AG04450 (cell line): Measurements from ENCODE around the gene SUN5. TPM values are rescaled to one million over a fixed set of nuclear protein-coding genes. Genes with fewer than 3 reads are reported as not detected.
"Not testable (repeated sequence)": the region's sequence is repeated elsewhere in the genome, so short reads cannot be mapped to it uniquely, and the experiment has no call there.

ENCODE experiments used
- CTCF ChIA-PET: fragments of 300-600, 350-600 bp; formaldehyde crosslinking; extraction: SDS; loops from one replicate; lab custom pipeline; 2022; ENCODE audit warnings: antibody characterized with exemption, inconsistent platforms; lab: Charles Lee
- POLR2A ChIA-PET: fragments of 350-600 bp; formaldehyde crosslinking; extraction: SDS; loops from one replicate; lab custom pipeline; 2021; ENCODE audit warnings: antibody characterized with exemption, inconsistent platforms; lab: Yijun Ruan, JAX
- DNase-seq: peaks from one replicate; pipeline ENCODE4 v3.0.0-alpha.2; 2011; ENCODE audit warnings: low read depth, low spot score
- H3K27ac ChIP-seq: one replicate; pipeline ENCODE4 v1.5.1; 2012; ENCODE audit warnings: low read depth, low read length, control low read depth
- H3K27me3 ChIP-seq: one replicate; pipeline ENCODE4 v1.6.0; 2012; ENCODE audit warnings: low read length; ENCODE audit not compliant: control insufficient read depth, insufficient read depth
- H3K4me3 ChIP-seq: 2 replicates; pipeline ENCODE4 v1.5.1; 2011; ENCODE audit warnings: mild to moderate bottlenecking, low read depth, low read length, control low read depth
- H3K9me3 ChIP-seq: 2 replicates; pipeline ENCODE4 v1.5.1; 2012; ENCODE audit warnings: low read length; ENCODE audit not compliant: control insufficient read depth, insufficient read depth
- CTCF ChIP-seq: IDR thresholded peaks from 2 replicates; pipeline ENCODE4 v1.5.1; 2011; ENCODE audit warnings: low read depth, low read length, control low read depth, inconsistent platforms
- polyA minus RNA-seq: library from RNA; depleted of rRNA, polyadenylated mRNA; stranded (reverse); fragments of >200 nt; gene quantifications from 2 replicates; pipeline ENCODE4 v1.2.3, GENCODE V29; 2011; rRNA and poly(A)+ RNA removed
- polyA plus RNA-seq: library from polyadenylated mRNA; depleted of rRNA; stranded (reverse); fragments of >200 nt; gene quantifications from 2 replicates; pipeline ENCODE4 v1.2.3, GENCODE V29; 2011; rRNA removed

SUN5 gene, protein sequence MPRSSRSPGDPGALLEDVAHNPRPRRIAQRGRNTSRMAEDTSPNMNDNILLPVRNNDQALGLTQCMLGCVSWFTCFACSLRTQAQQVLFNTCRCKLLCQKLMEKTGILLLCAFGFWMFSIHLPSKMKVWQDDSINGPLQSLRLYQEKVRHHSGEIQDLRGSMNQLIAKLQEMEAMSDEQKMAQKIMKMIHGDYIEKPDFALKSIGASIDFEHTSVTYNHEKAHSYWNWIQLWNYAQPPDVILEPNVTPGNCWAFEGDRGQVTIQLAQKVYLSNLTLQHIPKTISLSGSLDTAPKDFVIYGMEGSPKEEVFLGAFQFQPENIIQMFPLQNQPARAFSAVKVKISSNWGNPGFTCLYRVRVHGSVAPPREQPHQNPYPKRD
- polyA plus RNA-seq = not detected in 2 replicates
- not detected in 2 replicates for polyA minus RNA-seq

DNA sequence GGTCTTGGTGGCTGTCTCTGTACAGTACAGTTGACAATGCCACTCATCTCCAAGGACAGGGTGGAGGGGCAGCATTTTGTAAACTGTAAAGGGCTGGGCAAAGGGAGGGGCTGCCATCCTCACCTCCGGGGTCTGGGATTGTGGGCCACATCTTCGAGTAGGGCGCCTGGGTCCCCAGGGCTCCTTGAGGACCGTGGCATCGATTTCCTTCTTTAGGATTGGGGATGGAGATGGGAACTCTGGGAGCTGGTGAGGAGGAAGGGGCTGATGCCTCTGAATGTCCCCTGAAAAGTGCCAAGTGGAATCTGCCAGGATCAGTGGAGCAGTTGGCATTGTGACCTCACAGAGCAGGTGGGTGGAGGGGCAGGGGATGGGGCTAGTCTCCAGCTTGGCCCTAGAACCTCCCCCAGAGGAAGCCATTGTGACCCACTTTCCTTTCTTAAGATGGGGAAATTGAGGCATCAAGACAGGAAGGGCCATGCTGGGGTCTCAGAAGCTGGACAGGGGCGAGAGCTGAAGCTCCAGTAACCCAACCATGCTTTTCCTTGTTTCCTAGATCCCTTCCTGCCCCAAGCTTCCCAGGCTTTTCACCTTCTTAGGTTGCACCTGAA is at the start of gene SUN5:
TSS of gene SUN5 (minus strand) at position 293 of the 611 bp plus-strand sequence. CDS start at position 200, 93 bp downstream.
- no peaks in the 10 kb centered on the region; the same call in 1 of the 2 replicates for H3K9me3 ChIP-seq
- no peak for TF ChIP-seq CTCF
- H3K27ac ChIP-seq = no peak within 1 kb of the TSS
- peaks cover 2% of the 10 kb centered on the region for H3K27me3 ChIP-seq
- H3K4me3 ChIP-seq = no peak within 1 kb of the TSS
- no peak for DNase-seq
- ChIA-PET CTCF (interaction anchor here (1.0 kb wide), 1 partner anchor 214 kb away, joined by 5 read pairs; no protein-coding TSS in a partner anchor), POLR2A (no interaction called here)

DNA sequence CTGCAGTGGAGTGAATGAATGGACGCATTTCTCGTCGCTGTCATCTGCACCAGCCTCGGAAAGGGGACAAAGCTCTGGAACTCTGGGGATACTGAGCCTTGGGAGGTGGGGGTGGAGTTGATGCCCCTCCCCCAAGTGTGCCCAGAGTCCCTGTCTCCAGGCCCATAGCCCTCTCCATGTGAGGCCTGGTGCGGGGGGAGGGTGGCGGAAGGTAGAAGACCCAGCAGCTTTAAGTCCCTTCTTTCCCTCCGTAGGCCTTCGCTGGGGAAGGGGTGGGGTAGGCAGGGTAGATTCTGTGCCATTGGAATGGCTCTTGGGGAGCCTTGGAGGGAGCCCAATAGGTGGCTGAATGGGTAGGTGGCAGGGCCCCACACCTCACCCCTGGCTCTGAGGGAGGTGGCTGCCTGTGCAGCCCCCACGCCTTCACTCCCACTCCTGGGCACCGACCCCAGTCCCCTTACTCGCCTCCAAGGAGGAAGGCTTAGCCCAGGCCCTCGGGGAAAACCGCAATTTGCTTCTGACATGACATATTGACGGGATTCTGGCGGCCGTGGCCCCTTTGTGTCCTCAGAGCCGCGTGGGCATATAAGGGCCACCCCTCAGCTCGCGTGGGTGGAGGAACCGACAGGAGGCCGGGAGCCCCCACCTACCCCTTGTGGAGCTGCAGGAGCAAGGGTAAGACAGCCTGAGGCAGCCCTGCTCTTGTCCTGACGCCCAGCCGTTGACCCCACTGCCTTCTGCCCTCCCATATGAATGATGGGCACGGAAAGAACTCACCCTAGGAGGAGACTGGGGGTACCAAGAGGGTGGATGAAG is 49.3 kb upstream of the SUN5 start, which contains the start of gene BPIFB3:
TSS of gene BPIFB3 (plus strand) at position 613 of the 816 bp plus-strand sequence. CDS start 1,533 bp downstream, outside the sequence.
- Histone ChIP-seq H3K27ac (no peak within 1 kb of the TSS), H3K27me3 (no peaks in the 10 kb centered on the region), H3K9me3 (no peaks in the 10 kb centered on the region; the same call in 1 of the 2 replicates), H3K4me3 (no peak within 1 kb of the TSS)
- DNase-seq = no peak
- ChIA-PET POLR2A (no interaction called here), CTCF (no interaction called here)
- no peak for TF ChIP-seq CTCF

GRCh38 chr20:33051333-33051732 is 47.1 kb upstream of the SUN5 start:
- ChIA-PET CTCF (no interaction called here), POLR2A (no interaction called here)
- no peaks in the 10 kb centered on the region for H3K27me3 ChIP-seq
- H3K4me3 ChIP-seq = no peak overlapping the region
- H3K27ac ChIP-seq = no peak overlapping the region
- no peaks in the 10 kb centered on the region; the same call in 1 of the 2 replicates for H3K9me3 ChIP-seq
- DNase-seq = no peak
- TF ChIP-seq CTCF = no peak

- ChIA-PET CTCF (no interaction called here), POLR2A (no interaction called here)
- H3K27me3 ChIP-seq = no peaks in the 10 kb centered on the region
- H3K27ac ChIP-seq = no peak overlapping the region
- no peaks in the 10 kb centered on the region; the same call in none of the 2 replicates for H3K9me3 ChIP-seq
- no peak overlapping the region for H3K4me3 ChIP-seq
- no peak for TF ChIP-seq CTCF
- no peak for DNase-seq
Observed at GRCh38 chr20:33046412-33046811, 42.2 kb upstream of the SUN5 start.

DNA sequence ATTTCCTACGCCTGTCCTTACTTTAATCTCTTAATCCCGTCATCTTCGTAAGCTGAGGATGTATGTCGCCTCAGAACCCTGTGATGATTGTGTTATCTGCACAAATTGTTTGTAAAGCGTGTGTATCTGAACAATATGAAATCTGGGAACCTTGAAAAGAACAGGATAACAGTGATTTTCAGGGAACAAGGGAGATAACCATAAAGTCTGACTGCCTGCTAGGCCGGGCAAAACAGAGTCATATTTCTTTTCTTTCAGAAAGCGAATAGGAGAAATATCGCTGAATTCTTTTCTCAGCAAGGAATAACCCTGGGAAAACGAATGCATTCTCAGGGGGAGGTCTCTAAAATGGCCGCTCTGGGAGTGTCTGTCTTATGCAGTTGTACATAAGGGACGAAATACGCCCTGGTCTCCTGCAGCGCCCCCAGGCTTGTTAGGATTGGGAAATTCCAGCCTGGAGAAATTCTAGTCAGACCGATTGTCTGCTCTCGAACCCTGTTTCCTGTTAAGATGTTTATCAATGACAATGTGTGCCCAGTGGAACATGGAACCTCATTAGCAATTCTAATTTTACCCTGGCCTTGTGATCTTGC is 41.0 kb upstream of the SUN5 start:
- H3K9me3 ChIP-seq, CTCF ChIA-PET, H3K27ac ChIP-seq, H3K27me3 ChIP-seq, DNase-seq, H3K4me3 ChIP-seq, POLR2A ChIA-PET: not testable (repeated sequence)
